GM18517 (cell line): Measurements from ENCODE around the gene RAB41.
"Not testable (repeated sequence)": the region's sequence is repeated elsewhere in the genome, so short reads cannot be mapped to it uniquely, and the experiment has no call there.

Experiments used
- ATAC-seq: cut with Tn5 transposase; IDR thresholded peaks from one replicate; pipeline ENCODE4 v1.9.1; 2021; ENCODE audit warnings: mild to moderate bottlenecking, moderate library complexity; ENCODE audit not compliant: unreplicated experiment

Gene RAB41

GRCh38 chrX:70289793-70290770 lies 8.1 kb downstream of the RAB41 start, which contains the start of the genes KIF4A and PDZD11:
TSS of gene KIF4A (plus strand) at chrX:70290104. CDS start at chrX:70290459, 355 bp downstream.
TSS of gene PDZD11 (minus strand) at chrX:70289927. CDS start at chrX:70289341, 586 bp downstream.
- peak; percentile 91 for ATAC-seq

- ATAC-seq, result no peak
Observed at GRCh38 chrX:70292788-70293187, 10.8 kb downstream of the RAB41 start.

- ATAC-seq, result no peak
Observed at GRCh38 chrX:70293621-70294020, 11.6 kb downstream of the RAB41 start.

GRCh38 chrX:70301716-70302115 lies 19.7 kb downstream of the RAB41 start:
- ATAC-seq, result no peak

GRCh38 chrX:70313503-70313902 lies 31.5 kb downstream of the RAB41 start:
- ATAC-seq, result no peak

- no peak for ATAC-seq
Observed at GRCh38 chrX:70322784-70323183, 40.8 kb downstream of the RAB41 start.

GRCh38 chrX:70323628-70324027 lies 41.7 kb downstream of the RAB41 start:
- not testable (repeated sequence) for ATAC-seq

- ATAC-seq, result no peak
Observed at GRCh38 chrX:70324326-70324725, 42.4 kb downstream of the RAB41 start.

GRCh38 chrX:70331161-70331560 lies 49.2 kb downstream of the RAB41 start:
- ATAC-seq, result no peak

- ATAC-seq, result no peak
Observed at GRCh38 chrX:70332600-70332999, 50.6 kb downstream of the RAB41 start.
